CD1c-positive myeloid dendritic cell (primary cell): Measurements from ENCODE around the gene ZNF146.
"Not testable (repeated sequence)": the region's sequence is repeated elsewhere in the genome, so short reads cannot be mapped to it uniquely, and the experiment has no call there.

Experiments used
- DNase-seq: peaks from one replicate; pipeline ENCODE4 v3.0.0-alpha.2; 2016; ENCODE audit errors: extremely low spot score

Gene ZNF146

DNA sequence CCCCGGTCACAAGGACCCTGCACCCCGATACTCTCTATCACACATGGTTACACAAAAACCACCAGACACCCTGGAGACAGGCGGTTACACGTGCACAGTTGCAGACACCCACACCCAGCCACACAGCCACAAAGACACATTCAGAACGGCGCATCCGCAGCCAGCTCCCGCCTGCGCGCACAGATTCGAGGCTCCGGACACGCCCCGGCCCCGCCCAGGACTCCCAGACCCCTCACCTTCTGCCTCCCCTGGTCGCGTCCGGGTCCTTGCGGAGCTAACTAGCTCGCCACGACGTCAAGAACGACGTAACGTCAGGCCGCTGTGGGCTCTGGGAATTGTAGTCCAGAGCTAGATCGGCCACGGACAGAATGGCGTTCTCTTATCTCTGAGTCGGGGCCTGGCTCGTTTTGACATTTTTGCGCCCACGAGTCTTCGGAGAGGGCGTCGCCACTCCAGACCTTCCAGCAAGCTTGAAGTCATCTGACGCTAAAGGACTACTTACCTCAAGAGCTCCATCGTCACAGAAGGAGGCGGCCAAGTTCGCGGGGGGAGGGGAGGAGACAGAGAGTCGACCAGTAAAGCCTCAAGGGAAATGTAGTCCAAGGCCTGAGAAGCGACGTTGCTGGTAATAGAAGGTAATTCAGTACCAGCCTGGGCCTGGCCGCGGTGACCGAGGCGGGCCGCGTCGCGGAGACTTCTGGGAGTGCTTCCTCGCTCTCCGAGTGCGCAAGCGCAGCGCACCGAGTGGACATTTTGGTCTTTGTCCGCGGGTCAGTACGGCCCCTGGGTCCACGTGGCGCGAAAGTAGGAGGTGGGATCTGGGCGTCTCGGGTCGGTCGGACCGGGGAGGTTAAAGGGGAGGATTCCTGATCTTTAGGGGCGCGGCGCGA is at the start of gene ZNF146, which contains the start of gene ZNF565:
ZNF146 (plus strand) TSS at position 721 of the 890 bp plus-strand sequence. CDS start 21,335 bp downstream, outside the sequence.
ZNF565 (minus strand) TSS at position 280 of the 890 bp plus-strand sequence. CDS start 12,680 bp downstream, outside the sequence.
- peak; percentile 98 for DNase-seq

DNA sequence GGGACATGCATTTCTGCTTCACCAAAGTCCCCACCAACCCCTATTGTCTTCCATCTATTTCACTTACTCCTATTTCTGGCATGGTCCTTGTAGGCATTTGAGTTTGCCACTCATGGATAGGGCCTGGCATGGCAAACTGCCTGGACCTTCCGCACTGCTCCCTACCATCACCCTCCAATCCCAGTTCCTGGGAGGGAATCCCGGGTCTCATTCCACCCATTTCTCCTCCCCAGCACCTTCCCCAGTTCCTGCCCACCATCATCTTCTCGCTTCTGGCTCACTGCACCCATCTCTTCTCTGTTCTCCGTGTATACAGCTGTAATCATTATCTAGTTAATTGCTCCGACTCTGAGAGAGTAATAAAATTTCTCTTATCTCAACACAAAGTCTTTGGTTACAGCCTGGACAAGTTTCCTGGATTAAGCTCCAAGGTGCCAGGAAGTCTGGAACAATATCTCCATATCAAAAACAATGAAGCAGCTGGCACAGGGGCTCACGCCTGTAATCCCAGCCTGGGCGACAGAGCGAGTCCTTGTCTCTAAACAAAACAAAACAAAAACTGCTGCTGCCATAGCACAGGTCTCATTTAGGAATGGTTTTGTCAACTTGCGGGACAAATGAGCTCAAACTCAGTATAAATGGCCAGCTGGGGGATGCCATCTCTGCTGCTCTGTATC is 45.7 kb upstream of the ZNF146 start:
- no peak for DNase-seq

DNA sequence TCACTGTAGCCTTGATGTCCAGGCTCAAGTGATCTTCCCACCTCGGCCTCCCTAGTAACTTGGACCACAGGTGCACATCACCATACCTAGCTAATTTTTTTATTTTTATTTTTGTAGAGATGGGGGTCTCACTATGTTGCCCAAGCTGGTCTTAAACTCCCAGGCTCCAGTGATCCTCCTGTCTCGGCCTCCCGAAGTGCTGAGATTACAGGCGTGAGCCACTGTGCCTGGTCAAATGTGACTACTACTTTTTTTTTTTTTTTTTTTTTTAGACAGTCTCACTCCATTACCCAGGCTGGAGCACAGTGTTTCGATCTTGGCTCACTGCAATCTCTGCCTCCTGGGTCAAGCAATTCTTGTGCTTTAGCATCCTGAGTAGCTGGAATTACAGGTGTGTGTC is 42.1 kb upstream of the ZNF146 start:
- DNase-seq, result no peak

DNA sequence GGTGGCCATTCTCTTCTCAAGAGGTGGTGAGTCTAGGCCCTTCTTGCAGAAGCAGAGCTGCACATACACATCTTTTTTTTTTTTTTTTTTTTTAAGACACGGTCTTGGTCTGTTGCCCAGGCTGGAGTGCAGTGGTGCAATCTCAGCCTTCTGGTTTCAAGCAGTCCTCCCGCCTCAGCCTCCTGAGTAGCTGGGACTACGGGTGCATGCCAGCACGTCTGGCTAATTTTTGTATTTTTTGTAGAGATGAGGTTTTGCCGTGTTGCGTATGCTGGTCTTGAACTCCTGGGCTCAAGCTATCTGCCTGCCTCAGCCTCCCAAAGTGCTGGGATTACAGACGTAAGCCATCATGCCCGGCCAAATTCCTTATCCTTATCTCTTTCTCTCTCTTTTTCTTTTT is 41.1 kb upstream of the ZNF146 start:
- not testable (repeated sequence) for DNase-seq

DNA sequence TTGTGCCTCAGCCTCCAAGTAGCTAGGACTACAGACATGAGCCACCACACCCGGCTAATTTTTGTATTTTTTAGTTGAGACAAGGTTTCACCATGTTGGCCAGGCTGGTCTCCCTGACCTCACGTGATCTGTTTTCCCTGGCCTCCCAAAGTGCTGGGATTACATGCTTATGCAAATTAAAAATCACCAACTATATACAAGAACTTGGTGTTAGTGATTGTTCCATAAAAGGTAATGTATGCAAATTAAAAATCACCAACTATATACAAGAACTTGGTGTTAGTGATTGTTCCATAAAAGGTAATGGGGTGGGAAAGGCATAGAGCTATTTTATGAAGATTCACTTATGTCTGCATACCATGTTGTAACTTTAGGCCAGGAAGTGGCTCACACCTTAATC is 35.8 kb upstream of the ZNF146 start:
- DNase-seq, result not testable (repeated sequence)

DNA sequence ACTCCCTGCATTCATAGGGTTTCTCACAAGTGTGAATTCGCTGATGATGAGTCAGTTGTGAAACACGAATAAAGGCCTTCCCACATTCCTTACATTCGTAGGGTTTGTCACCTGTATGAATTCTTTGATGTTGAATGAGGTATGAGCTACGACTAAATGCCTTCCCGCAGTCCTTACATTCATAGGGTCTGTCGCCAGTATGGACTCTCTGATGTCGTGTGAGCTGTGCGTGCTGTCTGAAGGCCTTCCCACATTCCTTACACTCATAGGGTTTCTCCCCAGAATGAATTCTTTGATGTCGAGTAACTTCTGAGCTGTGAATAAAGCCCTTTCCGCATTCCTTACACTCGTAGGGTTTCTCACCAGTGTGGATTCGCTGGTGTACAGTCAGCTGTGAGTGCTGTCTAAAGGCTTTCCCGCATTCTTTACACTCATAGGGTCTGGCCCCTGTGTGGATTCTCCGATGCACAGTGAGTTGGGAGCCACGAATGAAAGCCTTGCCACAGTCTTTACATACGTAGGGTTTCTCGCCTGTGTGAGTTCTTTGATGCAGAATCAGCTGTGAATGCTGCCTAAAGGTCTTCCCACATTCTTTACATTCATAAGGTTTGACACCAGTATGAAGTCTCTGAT is 32.2 kb upstream of the ZNF146 start:
- DNase-seq, result no peak

DNA sequence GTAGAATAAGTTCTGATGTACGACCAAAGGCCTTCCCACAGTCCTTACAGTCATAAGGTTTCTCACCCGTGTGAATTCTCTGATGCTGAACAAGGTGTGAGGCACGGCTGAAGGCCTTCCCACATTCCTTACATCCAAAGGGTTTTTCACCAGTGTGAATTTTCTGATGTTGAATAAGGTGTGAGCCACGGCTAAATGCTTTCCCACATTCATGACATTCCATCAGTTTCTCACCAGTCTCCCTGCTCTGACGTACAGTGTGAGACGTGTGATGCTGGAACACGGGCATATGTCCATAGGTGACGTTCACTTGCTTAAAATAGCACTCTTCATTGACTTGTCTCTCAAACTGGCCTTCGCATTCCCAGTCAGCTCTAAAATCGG is 31.7 kb upstream of the ZNF146 start:
- no peak for DNase-seq

DNA sequence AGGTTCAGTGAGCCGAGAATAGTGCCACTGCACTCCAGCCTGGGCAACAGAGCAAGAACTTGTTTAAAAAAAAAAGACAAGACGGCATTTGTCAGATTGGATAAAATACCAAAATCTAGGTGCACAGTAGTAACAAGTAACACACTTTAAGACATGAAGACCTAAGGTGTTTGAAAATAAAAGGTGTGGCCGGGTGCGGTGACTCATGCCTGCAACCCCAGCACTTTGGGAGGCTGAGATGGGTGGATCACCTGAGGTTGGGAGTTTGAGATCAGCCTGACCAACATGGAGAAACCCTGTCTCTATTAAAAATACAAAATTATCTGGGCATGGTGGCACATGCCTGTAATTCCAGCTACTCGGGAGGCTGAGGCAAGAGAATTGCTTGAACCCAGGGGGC is 28.2 kb upstream of the ZNF146 start:
- not testable (repeated sequence) for DNase-seq

DNA sequence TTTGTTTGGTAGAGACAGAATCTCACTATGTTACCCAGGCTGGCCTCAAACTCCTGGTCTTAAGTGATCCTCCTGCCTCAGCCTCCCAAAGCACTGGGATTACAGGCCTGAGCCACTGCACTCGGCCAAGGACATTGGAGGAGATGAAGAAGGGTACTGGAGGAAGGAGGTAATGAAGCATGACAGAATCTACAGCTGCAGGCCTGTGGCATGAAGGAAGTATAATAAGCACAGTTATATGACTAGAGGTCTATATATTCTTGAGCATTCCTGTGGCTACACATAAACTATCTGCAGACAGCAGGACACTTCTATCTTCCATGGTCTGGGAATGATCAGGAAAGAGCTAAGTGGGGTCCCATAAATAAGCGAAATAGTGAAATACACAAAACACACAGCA is 18.7 kb upstream of the ZNF146 start:
- no peak for DNase-seq

DNA sequence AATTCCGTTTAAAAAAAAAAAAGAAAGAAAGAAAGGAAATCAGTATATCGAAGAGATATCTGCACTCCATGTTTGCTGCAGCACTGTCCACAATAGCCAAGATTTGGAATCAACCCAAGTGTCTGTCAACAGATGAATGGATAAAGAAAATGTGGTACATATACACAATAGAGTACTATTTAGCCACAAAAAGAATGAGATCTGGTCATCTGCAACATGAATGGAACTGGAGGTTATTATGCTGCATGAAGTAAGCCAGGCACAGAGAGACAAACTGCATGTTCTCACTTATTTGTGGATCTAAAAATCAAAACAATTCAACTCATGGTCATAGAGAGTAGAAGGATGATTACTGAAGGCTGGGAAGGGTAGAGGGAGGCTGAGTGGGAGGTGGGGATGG is 16.8 kb upstream of the ZNF146 start:
- no peak for DNase-seq

DNA sequence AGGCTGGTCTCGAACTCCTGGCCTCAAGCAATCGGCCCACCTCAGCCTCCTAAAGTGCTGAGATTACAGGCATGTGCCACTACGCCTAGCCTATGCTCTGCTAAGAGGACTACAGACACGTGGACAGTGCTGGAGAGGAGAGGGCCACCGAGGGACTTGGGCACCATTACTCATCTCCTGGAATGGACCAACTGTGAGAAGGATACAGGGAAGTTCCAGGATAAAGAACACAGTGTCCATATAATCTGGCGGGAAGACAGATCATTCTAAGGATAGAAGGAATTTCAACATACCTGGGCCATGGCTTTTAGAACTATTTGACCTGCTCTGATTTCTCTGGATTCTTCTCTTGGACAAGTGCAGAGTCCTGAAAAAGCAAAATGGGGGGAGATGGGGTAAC is 13.2 kb upstream of the ZNF146 start:
- DNase-seq, result no peak

DNA sequence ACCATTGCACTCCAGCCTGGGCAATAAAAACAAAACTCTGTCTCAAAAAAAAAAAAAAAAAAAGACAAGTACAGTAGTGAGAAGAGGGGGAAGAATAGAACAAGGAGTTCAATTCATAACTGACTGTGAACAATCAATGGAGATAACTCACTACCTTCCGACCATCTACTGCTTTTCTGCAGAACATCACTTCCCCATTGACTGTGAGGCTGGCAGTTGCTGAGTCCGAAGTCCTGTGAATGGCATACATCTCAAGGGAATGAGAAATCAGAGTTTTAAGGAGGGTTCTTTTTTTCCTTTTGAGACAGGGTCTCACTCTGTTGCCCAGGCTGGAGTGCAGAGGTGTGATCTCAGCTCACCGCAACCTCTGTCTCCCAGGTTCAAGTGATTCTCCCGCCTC is 11.6 kb upstream of the ZNF146 start:
- DNase-seq, result no peak

DNA sequence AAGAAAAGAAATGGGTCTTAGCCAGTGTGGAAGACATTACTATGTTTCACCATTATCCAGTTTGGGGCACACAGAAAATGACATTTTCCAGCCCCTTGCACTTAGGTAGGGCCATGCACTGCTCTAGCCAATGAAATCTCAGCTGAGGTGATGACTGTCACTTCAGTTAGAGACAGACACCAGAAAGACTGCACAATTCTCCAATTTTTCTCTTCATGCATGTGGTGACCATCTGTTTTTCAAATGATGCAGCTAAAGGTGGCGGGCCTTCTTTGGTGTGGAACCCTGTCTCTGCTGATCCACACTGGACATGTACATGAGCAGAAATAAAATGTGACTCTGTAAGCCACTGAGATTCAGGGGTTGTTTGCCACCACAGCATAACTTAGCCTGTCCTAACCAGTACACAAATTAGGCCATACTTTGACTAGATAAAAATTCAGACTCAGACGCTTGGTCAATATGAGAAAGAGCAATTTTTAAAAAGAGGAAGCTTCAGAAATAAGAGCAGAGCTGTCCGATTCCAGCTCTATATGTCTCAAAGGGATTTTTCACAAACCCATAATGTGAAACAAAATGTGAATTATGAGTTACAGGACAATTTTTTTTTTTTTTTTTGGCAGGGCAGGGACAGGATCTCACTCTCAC is 7.2 kb upstream of the ZNF146 start:
- peak; percentile 1 for DNase-seq

DNA sequence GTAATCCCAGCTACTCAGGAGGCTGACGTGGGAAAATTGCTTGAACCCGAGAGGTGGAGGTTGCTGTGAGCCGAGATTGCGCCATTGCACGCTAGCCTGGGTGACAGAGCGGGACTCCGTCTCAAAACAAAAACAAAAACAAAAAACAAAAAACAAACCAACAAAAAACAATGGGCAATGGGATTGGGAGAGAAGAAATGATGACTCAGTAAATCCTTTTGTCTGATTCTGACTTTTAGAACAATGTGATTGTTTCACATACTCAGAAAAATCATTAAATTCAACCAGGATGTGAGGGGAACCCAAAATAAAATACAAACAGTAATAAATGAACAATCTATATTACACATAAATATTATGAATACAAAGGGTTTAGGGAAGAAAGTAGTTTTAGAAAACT is 5.5 kb upstream of the ZNF146 start:
- no peak for DNase-seq

DNA sequence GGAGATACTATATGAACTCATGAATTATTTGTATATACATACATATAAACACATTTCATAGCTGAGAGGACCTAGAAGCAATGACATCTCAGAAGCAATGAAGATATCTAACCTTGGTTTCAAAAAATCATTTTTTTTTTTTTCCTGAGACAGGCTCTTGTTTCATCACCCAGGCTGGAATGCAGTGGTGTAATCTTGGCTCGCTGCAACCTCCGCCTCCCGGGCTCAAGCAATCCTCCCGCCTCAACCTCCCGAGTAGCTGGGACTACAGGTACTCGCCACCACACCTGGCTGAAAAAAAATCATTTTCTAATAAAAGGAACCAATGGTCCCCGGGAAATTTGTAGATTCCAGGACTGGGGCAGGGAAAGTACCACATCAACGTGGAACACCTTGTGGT is 4.4 kb upstream of the ZNF146 start:
- no peak for DNase-seq

DNA sequence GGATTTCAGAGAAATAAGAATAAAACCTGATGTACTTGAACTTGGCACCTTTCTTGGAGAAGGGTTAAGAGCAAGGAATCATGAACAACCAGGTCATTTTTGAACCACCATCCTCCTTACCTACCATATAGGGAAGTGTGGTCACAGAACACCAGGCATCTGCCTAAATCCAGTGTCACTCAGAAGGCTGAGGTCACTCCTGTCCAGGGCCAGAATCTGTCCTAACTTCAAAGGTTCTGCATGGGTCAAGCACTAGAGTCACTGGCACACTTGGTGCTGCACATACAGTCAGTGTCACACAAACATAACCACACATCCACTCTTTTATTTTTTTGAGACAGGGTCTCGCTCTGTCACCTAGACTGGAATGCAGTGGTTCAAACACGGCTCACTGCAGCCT is 2.0 kb upstream of the ZNF146 start:
- no peak for DNase-seq

DNA sequence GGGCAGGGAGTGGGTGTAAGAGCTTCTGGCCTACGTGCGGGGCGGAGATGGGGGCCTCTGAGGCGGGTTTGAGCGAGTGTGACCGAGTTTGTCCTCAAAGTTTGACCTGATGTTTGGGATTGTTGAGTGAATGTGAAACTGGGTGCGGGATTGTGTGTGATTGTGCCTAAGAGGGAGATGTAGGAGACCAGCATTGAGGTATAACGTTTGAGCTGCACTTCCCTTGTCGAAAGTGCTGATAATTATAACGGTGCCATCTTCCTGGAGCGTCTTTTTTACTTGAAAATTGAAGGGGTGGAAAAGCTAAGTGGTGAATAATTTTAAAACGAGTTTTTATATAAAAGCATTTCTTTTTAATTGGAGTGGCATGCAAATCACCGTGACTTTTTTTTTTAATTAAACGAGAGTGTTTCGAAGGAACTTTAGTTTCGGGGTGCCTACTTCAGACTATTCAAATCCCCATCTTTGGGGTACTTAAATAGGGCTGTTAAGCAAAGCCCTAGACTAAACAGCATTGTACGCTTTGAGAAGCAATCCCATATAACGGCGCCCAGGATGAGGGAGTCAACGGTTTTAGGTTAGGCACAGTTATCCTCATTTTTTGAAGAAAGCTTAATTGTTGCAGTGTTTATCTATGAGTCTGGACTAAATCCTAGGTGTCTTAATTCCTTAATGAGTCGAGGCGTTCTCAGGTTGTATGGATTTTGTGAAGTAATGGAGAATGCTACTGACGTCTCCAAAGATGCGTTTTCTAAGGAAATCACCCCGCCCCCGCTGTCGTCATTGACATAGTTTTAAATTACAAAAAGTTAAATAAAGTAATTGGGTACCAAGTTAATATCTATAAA is 594 bp downstream of the ZNF146 start:
- DNase-seq, result peak; percentile 19

DNA sequence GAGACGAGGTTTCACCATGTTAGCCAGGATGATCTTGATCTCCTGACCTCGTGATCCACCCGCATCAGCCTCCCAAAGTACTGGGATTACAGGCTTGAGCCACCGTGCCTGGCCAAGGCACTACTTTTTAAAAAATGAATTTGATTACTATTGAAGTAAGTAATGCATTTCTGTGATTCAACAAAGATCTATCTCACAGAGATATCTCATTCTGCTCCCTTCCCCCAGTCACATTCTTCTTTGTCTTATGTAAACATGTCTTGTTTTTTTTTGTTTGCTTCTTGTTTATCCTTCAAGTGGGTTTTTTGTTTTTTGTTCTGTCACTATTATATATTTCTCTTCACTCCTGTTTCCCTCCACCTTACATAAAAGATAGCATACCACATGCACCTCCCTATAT is 6.6 kb downstream of the ZNF146 start:
- DNase-seq, result no peak

DNA sequence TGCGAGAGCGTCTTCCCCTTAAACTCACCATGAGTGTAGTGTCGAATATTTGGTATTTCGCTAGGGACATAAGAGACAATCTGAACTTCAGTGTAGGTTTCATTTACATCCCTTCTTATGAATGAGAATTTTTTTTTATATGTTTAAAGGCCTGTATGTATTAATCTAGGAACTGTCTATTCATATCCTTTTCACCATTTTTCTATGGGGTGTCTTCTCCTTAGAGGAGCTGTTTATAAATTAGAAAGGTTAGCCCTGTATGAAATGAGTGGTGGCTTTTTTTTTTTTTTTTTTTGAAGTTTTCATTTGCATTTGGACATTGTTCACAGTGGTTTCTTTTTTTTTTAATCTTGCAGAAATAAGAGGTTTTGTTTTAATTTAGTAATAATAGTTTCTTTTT is 7.6 kb downstream of the ZNF146 start:
- no peak for DNase-seq

DNA sequence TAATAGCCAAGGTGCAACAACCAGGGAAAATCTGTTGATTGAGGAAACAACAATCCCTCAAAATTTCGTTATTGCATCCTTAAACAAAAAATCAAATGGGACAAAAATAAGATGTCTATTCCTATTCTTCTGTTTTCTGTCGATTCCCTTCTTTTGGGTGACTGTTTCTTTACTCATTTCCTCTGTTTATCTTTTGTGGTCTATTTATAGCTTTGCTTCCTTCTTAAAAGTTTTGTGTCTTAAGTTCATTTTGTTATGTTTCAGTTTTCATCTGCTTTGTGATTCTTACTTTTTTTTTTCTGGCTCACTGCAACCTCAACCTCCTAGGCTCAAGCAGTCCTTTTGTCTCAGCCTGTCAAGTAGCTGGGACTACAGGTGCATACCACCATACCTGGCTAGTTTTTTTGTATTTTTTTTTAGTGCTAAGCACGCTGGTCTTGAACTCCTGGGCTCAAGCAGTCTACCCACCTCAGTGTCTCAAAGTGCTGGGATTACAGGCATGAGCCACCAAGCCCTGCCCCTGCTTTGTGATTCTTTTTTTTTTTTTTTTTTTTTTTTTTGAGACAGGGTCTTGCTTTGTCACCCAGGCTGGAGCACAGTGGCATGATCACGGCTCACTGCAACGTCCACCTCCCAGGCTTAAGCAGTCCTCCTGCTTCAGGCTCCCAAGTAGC is 10.4 kb downstream of the ZNF146 start:
- DNase-seq, result no peak

DNA sequence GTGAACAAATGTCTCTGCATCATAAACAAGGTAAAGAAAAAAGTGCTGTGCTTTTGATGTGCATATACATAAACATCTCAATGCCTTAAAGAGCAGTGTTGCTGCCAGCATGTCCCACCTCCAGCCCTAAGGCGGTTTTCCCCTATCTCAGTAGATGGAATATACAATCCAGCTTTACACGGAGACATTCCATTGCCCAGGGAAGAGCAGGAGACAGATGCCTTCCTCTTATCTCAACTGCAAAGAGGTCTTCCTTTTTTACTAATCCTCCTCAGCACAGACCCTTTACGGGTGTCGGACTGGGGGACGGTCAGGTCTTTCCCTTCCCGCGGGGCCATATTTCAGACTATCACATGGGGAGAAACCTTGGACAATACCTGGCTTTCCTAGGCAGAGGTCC is 18.7 kb downstream of the ZNF146 start:
- not testable (repeated sequence) for DNase-seq
